ENCODE data around the gene ART1.

The ART1 gene

DNA sequence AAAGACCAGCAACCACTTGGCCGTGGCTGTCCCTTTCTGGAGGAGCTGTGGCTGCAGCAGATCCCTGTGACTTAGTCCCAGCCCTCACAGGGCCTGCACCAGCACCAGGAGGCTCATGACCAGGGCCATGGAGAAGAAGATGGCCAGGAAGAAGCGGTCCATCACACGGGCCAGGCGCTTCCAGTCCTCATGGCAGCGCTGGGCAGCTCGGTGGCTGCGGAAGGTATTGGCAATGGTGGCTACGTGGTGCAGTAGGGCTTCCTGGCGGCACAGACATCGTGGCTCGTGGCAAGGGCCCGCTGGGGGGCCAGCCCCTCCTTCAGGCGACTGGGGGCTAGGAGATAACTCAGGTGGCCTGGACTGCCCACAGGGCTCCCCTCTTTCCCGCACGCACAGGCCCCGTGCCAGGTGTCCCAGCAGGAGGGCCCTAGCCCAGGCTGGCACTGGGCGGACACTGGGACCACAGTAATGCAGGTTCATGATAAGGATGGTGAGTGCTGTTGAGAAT, 21.1 kb downstream of the ART1 start:
- DNase-seq, result no peak

DNA sequence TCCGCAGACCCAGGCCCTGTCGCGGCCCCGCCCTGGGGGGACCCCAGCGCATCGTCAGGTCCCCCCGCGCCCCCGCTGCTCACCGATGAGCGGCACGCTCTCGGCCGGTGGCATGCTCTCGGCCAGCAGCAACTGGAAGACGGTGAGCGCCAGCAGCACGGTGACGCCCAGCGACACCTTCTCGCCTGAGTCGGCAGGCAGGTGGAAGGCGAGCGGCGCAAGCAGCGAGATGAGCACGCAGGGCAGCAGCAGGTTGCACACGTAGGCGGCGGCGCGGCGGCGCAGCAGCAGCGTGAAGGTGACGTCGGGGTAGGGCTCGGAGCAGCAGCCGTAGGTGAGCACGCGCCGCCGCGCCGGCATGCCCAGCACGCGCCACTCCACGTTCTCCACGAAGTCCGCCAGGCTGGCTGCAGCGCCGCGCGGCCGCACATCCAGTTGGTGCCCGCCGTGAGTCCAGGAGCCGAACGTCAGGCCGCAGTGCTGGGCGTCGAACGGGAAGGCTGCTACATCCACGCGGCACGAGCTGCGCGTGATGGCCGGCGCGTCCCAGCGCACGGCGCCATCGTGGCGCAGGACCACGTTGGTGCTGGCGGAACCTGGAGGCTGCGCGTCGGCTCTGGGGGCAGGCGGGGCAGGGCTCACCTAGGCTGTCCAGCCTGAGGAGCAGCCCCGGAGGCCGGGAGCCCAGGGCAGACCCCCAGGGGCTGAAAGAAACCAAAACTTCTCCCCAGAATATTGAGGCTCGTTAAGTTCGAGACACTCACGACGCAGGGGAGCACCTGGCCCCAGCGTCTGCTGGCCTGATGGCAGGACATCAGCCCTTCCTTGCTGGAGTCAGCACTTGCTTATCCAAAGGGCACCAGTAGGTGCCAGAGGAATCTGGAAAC, 22.5 kb downstream of the ART1 start:
- no peak for DNase-seq

DNA sequence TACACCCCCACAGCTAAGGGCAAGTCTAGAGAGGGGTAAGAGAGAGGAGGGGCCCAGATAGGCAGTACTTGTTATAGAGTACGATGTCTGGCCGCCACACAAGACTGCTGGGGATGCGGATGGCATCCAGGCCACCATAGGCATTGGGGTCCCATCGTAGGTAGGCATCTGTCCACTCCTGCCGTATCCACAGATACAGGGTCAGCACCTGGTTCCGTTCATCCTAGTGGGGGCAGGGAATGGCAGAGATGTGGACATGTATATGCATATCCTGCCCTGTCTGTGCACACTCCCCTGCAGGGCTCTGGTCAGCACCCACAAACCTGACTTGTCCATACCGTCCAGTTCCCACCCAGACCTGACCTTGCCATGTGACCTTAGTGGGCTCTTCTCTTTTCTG, 24.2 kb downstream of the ART1 start:
- DNase-seq, result no peak

DNA sequence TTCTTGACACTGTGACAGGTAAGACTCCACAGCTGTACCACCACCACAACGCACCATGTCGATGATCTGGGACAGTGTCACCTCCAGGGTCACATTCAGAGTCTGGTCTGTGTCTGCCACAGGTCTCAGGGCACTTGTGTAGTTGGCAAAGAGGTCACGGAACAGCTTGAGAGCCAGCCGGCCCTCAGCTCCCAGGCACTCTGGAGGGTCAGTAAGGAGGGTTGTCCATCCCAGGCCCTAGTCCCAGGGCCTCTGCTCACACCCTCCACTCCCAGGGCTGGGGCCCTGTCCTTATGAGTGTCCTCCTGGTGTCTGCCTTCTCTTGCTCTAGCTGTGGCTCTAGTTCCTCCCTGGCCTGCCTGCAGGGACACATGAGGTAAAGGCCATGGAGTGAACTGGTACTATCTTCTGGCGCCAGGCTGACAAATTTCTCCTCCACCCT, 24.8 kb downstream of the ART1 start:
- no peak for DNase-seq

DNA sequence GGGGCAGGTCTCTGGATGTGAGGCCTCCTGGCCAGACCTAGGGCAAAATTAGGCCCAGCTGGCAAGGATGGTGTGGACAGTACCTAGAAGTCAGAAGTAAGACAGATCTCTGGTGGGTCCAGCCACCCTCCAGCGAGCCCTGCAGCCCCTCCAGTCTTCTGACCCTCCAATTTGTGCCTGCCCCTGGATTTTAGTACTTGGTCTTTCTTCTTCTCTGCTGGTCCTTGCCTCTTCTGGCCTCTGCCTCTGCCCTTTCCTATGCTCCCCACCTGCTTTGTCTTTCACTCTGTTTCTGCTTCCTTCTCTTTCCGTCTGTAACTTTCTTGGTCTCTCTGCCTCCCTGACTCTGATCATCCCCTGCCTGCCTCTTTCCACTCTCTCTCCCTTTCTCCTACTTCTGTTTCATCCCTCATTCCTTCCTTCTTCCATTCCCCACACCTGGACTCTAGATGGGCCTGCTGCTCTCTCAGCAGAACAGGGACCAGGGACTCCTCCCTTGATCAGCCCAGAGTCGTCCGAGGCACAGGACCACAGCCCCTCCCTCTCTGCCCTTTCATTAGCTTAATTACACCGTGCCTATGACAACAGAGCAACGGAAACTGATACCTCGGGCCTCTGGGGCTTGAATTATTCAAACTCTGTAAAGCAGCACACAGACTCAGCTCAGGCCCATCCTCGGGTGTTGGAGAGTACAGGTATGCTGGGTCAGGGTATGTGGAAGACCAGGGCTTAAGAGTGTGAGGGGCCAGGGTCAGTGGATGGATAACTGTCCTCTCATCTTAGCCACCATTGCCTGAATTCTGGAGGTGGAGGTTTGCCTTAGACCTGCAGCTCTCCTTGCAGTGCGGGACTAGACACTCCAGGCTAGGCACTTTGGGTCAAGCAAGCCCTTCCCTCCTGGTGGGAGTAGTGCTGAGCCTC, 26.7 kb downstream of the ART1 start, which contains the start of gene CHRNA10:
TSS of gene CHRNA10 (minus strand) at position 51 of the 921 bp plus-strand sequence. CDS start 72 bp downstream, outside the sequence.
- DNase-seq, result no peak

DNA sequence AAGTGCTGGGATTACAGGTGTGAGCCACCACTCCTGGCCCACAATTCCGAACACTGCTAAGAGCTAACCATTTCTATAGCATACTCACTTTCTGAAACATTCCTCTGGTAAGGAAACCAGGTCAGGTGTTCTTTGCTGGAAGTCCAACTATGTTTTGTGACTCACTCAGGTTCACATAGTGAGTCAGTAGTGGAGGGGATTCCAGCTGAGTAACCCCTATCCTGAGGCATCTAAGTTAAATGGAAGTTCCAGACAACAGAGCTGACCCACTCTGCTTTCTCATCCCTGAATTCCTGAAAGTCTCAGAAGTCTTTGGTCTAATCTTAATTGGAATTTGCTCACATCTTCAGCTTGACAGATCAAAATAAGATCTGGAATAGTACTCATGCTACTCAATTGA, 29.3 kb downstream of the ART1 start:
- DNase-seq, result no peak

DNA sequence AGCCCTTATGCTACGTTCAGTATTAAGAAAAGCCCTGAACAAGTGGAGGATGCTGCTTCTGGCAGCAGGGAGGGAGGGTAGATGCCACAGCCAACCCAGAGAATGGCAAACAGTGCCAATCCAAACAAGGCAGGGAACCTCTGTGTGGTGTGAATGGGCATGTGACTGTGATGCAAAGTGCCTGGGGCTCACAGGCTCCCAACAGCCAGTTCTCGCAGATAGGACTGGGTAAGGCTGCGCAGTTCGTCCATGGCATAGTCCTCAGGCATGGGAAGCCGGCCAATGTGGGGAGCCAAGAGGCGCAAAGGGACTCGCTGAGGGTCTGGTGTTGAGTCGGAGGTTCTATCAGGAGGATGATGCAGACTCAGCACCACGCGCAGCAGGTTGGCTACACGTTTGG, 31.0 kb downstream of the ART1 start:
- DNase-seq, result no peak

DNA sequence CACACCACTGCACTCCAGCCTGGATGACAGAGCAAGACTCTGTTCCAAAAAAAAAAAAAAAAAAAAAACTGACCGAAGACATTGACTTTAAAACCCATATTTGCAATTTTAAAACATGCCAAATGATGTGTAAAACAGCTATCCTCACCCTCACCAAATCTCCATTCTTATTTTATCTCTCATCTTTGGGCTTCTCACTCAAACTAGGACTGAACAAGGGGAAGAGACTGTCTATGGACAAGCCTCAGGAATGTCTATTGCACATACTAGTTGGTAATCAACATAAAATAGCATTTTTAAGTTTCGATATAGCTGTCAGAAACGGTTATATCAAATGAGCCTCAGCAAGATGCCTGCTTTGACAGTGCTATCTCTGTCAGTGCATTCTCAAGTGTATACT, 34.1 kb downstream of the ART1 start:
- DNase-seq, result no peak

DNA sequence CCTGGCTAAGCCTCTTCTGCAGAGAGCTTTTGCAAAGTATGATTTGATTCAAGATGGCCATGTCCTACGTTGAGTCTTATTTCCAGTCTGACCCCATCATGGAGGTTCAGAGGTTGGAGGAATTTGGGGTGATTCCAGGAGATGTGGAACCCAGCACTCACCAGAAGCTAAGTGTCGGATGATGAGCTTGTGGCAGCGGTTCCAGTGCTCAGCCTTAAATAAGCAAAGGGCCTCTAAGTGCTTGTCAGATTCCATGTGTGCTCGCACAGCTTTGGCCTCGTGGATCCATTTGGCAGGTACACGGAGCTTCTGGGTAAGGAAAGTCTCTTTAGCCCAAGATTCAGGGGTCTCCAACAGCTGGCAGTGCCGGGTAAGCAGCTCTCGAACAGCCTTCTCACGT, 38.1 kb downstream of the ART1 start:
- no peak for DNase-seq

DNA sequence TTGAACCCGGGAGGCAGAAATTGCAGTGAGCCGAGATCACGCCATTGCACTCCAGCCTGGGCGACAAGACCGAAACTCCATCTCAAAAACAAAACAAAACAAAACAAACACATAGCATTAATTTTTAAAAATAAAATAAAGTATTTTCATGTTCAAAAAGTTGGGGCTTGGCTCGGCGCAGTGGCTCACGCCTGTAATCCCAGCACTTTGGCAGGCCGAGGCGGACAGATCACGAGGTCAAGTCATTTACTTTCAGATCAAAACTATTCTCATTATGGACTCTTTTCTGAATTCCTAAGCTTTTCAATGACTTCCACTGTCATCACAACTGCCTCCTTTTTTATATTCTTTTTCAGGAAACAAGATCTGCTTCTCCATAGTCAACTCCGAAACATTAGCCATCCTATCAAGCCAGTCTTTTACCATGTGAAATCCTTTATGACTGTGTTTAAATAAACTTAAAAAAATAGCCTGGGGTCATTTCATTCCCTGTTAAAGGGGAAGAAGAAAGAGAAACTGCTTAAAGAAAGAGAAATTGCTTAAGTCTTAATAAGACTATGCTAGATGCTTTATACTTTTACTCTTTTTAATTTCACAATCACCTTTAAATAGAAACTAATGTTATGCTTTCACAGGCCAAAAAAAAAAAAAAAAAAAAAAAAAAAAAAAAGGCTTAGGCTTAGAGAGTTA, 39.3 kb downstream of the ART1 start:
- DNase-seq, result no peak

DNA sequence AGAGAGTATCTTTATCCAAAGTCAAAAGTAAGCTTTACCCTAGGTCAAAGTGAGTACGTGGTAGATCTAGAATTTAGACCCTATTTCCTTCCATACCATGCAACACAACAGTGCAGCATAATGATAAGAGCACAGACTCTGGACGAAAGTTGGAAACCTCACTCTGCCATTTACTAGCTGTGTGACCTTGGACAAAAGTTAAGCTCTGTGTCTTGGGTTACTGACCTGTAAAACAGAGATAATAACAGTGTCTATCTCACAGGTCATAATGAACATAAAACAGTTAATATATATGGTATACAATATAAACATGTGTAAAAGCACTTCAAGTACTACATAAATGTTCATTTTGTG, 39.9 kb downstream of the ART1 start:
- no peak for DNase-seq

DNA sequence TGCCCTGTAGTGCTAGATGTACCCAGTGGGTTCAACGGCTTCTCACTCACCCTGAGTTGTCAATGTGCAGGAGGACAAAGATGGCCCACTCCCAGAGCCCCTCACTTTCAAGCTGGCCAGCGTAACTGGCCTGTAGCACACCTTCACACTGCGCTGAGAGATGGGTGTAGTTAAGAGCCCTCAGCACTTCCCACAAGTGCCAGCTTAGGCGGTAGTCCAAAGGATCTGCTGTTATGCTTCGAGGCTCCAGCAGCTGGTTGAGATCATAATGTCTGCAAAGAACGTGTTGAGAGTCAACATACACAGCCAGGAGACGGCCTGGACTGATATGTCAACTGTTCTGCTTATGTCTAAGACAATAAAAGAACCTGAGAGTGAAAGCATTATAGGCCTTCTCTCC, 41.0 kb downstream of the ART1 start:
- DNase-seq, result no peak

DNA sequence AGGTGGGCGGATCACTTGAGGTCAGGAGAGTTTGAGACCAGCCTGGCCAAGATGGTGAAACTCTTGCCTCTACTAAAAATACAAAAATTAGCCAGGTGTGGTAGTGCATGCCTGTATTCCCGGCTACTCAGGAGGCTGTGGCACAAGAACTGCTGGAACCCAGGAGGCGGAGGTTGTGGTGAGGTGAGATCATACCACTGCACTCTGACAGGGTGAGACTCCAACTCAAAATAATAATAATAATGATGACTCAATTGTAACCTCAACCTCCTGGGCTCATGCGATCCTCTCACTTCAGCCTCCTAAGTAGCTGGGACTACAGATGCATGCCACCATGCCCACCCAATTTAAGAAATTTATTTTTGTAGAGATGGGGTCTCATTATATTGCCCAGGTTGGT, 41.8 kb downstream of the ART1 start:
- DNase-seq, result no peak

DNA sequence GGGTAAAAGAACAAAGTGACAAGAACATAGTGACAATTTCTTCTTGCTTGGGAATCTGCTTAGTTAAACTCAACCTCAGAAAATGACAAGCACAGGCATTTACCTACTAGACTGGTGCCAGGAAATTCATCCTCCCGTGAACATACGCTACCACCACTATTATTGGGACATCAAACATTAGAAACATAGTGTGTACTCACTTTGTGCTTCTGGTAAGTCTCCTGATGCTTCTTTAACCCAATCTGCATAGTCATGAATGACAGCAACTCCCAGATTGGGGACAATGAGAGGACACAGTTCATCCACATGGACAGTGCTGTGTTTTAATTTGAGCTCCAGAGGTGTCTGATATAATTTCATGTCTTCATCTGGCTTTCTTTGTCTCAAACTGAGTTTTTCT, 55.5 kb downstream of the ART1 start:
- DNase-seq, result no peak

DNA sequence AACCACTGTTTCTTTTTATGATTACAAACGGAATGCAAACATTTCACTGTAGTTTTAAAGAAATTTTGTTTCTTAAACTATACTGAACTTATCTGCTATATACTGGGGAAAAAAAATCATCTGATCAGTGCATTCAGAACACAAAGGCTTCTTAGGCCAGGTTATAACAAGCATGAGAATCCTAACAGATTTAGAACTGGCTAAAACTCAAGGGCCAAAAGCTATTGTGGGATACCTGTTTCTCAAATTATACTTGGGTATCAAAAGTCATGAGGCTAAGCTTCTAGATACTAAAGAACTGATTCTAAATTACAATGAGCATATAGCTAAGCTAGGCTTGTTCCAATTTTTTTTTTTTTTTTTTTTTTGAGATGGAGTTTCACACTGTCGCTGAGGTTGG, 56.0 kb downstream of the ART1 start:
- no peak for DNase-seq

DNA sequence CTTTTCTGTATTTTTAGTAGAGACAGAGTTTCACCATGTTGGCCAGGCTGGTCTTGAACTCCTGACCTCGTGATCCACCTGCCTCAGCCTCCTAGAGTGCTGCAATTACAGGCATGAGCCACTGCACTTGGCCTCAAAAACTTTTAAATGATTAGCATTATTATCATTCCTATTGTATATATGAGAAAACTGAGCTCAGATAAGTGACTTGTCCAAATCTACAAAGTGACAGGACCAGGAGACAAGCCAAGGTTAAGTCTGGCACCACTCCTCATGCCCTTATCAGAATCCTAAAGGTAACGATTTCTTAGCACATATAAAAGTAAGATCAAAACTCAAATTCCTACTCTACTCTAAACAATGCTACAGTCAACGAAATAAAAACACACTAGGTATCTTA, 58.5 kb downstream of the ART1 start:
- DNase-seq, result no peak

DNA sequence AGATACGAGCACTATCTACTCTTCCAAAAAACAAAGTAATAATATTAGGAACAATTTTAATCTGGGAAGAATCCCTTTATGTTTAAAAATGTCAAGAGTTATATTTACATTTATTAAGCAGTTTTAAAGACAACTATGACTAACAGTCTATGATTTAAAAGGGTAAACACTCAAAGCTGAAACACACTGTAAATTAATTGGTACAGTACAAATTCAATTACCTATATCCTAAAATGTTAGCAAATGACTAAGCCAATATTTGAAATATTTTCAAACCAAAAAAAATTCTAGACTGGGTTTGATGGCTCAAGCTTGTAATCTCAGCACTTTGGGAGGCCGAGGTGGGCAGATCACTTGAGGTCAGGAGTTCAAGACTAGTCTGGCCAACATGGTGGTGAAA, 62.2 kb downstream of the ART1 start:
- DNase-seq, result no peak

DNA sequence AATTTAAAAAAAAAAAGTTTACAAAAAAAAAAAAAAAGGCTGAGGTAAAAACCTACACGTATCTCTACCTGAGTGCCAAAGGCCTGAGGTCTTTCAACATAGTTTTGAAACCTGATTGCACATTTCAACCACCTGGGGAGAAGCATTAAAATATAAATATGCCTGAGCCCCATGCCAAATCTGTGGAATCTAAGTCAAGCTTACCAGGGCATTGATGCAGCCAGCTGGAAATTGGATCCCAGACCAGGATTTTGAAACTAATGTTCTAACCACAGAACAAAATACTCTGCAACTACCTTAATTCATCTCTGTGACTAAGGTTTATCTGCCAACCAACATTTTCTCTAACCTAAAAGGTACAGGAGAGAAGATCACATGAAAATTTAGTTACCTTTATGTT, 65.0 kb downstream of the ART1 start:
- DNase-seq, result no peak

DNA sequence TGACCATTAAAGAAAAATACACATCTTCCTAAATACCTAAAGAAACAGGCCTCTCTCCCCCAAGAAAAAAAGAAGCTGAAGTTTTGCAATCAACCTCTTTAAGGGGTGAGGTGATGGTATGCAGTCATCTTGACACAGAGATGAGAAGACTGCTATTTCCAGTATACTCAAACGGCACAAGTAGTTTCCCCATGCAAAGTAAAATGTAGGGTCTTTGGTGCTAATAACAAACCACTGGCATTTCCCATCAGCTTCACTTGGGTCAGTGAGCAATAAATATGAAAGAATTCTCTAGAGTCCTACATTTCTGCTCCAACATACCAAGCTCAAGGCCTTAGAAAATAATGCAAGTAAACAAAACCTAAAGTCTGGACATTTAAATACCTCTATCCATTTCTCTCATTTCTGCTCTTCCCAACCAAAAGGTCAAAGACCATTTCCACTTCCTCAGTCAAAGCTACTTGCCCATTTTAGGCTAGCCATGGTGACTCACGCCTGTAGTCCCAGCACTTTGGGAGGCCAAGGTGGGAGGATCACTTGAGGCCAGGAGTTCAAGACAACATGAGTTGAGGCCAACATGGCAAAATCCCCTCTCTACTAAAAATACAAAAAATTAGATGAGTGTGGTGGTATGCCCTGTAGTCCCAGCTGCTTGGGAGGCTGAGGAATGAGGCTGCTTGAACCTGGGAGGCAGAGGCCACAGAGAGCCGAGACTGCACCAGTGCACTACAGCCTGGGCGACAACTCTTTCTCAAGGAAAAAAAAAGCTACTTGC, 65.7 kb downstream of the ART1 start:
- no peak for DNase-seq

DNA sequence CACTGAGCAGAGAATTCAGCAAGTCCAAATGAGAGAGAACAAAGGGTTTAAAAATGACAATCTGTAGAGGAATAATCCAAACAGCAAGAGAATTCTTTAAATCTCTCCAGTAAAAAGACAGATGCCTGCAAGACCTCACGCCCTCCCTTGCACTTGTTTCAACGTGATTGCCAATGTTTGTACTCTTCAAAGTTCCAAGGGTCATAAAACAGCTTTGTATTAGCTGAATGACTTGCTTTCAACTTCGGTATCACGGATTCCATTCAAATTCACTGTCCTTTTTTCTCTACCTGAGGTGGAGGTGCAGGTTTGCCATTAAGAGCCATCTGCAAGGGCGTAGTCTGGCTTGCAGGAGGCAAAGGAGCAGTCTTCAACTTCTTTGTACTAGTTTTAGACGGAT, 67.3 kb downstream of the ART1 start:
- no peak for DNase-seq

All from NCI-H1092 treated with DMSO at 0.1 percent for 48 hours (cell line).